Activated naive CD8-positive, alpha-beta T cell treated with anti-CD3 and anti-CD28 coated beads, Interleukin-2, amount 10 ng/mL, durations not matched to agents 7 days and 5 days (primary cell): ENCODE results near the gene ENTPD2. TPM values are rescaled to one million over a fixed set of nuclear protein-coding genes. Genes with fewer than 3 reads are reported as not detected.

Experiments used
- ATAC-seq: fragments of 150-1000 bp; cut with Tn5 transposase; one replicate; pipeline ENCODE4 v1.10.0; 2021; ENCODE audit warnings: low read depth, moderate library complexity
- POLR2A ChIA-PET: fragments of 350-600 bp; sonication (Branson Sonifier 250); formaldehyde crosslinking; loops from one replicate; lab custom pipeline; 2021; ENCODE audit warnings: antibody characterized with exemption; lab: Charles Lee
- DNase-seq: peaks from one replicate; pipeline ENCODE4 v3.0.0; 2021
- H3K27ac Mint-ChIP-seq: one replicate; pipeline ENCODE4 v1.8.0; 2022; ENCODE audit warnings: mild to moderate bottlenecking, mixed read lengths
- H3K27me3 Mint-ChIP-seq: one replicate; pipeline ENCODE4 v1.8.0; 2022; ENCODE audit warnings: mild to moderate bottlenecking, moderate library complexity, mixed read lengths
- H3K36me3 Mint-ChIP-seq: one replicate; pipeline ENCODE4 v1.8.0; 2021; ENCODE audit warnings: mild to moderate bottlenecking, mixed read lengths
- H3K4me1 Mint-ChIP-seq: one replicate; pipeline ENCODE4 v1.8.0; 2021; ENCODE audit warnings: mixed read lengths
- H3K4me3 Mint-ChIP-seq: one replicate; pipeline ENCODE4 v1.8.0; 2022; ENCODE audit warnings: mild to moderate bottlenecking, moderate library complexity, mixed read lengths
- H3K9me3 Mint-ChIP-seq: one replicate; pipeline ENCODE4 v1.8.0; 2021; ENCODE audit warnings: mixed read lengths
- total RNA-seq, 2 experiments: library from RNA; stranded (reverse); gene quantifications; one replicate each; pipeline ENCODE4 v1.2.3, GENCODE V29; 2021

Gene ENTPD2
- total RNA-seq, 2 experiments from 2014 or later: not detected

GRCh38 chr9:137015540-137015930 is 38.3 kb downstream of the ENTPD2 start:
- no peak for DNase-seq
- Mint-ChIP-seq H3K27ac (no peak overlapping the region), H3K27me3 (no peaks in the 10 kb centered on the region), H3K4me3 (no peak overlapping the region), H3K9me3 (no peaks in the 10 kb centered on the region), H3K36me3 (peaks cover 3% of the 10 kb centered on the region), H3K4me1 (no peaks in the 10 kb centered on the region)
- ATAC-seq: no peak
- POLR2A ChIA-PET: interaction anchor here (0.5 kb wide), 1 partner anchor 52 kb away, joined by 5 read pairs; no protein-coding TSS in a partner anchor

GRCh38 chr9:137014776-137015539 is 38.9 kb downstream of the ENTPD2 start:
- Mint-ChIP-seq H3K27ac (no peak overlapping the region), H3K9me3 (no peaks in the 10 kb centered on the region), H3K27me3 (no peaks in the 10 kb centered on the region), H3K4me1 (no peaks in the 10 kb centered on the region), H3K36me3 (peaks cover 3% of the 10 kb centered on the region), H3K4me3 (no peak overlapping the region)
- ATAC-seq: no peak
- POLR2A ChIA-PET: no interaction called here
- no peak for DNase-seq

- Mint-ChIP-seq H3K27me3 (no peaks in the 10 kb centered on the region), H3K27ac (no peak overlapping the region), H3K4me1 (no peaks in the 10 kb centered on the region), H3K9me3 (no peaks in the 10 kb centered on the region), H3K36me3 (peaks cover 3% of the 10 kb centered on the region), H3K4me3 (no peak overlapping the region)
- ATAC-seq: no peak
- POLR2A ChIA-PET: no interaction called here
- DNase-seq: no peak
These were observed 39.7 kb downstream of the ENTPD2 start for GRCh38 chr9:137014166-137014565.

- Mint-ChIP-seq H3K27me3 (no peaks in the 10 kb centered on the region), H3K27ac (no peak overlapping the region), H3K4me3 (no peak overlapping the region), H3K4me1 (no peaks in the 10 kb centered on the region), H3K9me3 (no peaks in the 10 kb centered on the region), H3K36me3 (peaks cover 3% of the 10 kb centered on the region)
- ATAC-seq: no peak
- POLR2A ChIA-PET: no interaction called here
- no peak for DNase-seq
These were observed 40.3 kb downstream of the ENTPD2 start for GRCh38 chr9:137013571-137013940.

- DNase-seq (no peak), ATAC-seq (no peak)
- H3K4me3 Mint-ChIP-seq: no peak overlapping the region
- no peaks in the 10 kb centered on the region for H3K9me3 Mint-ChIP-seq
- H3K36me3 Mint-ChIP-seq: peaks cover 3% of the 10 kb centered on the region
- POLR2A ChIA-PET: no interaction called here
- no peaks in the 10 kb centered on the region for H3K4me1 Mint-ChIP-seq
- no peaks in the 10 kb centered on the region for H3K27me3 Mint-ChIP-seq
- no peak overlapping the region for H3K27ac Mint-ChIP-seq
These were observed 40.9 kb downstream of the ENTPD2 start for GRCh38 chr9:137012694-137013570.

- POLR2A ChIA-PET: no interaction called here
- Mint-ChIP-seq H3K36me3 (peaks cover 3% of the 10 kb centered on the region), H3K9me3 (no peaks in the 10 kb centered on the region), H3K4me1 (no peaks in the 10 kb centered on the region), H3K27ac (no peak overlapping the region), H3K27me3 (no peaks in the 10 kb centered on the region), H3K4me3 (no peak overlapping the region)
- DNase-seq: no peak
- no peak for ATAC-seq
These were observed 41.8 kb downstream of the ENTPD2 start for GRCh38 chr9:137011907-137012675.

GRCh38 chr9:137011156-137011555 is 42.7 kb downstream of the ENTPD2 start:
- no peaks in the 10 kb centered on the region for H3K9me3 Mint-ChIP-seq
- no peak for ATAC-seq
- POLR2A ChIA-PET: no interaction called here
- DNase-seq: no peak
- H3K4me3 Mint-ChIP-seq: no peak overlapping the region
- peaks cover 4% of the 10 kb centered on the region for H3K4me1 Mint-ChIP-seq
- no peak overlapping the region for H3K27ac Mint-ChIP-seq
- H3K27me3 Mint-ChIP-seq: no peaks in the 10 kb centered on the region
- no peaks in the 10 kb centered on the region for H3K36me3 Mint-ChIP-seq

GRCh38 chr9:137009938-137010732 is 43.7 kb downstream of the ENTPD2 start:
- Mint-ChIP-seq H3K27me3 (no peaks in the 10 kb centered on the region), H3K27ac (no peak overlapping the region), H3K4me1 (peaks cover 5% of the 10 kb centered on the region), H3K9me3 (no peaks in the 10 kb centered on the region), H3K4me3 (no peak overlapping the region), H3K36me3 (no peaks in the 10 kb centered on the region)
- POLR2A ChIA-PET: interaction anchor here (0.9 kb wide), 1 partner anchor 10 kb away, joined by 3 read pairs; no protein-coding TSS in a partner anchor
- ATAC-seq: no peak
- no peak for DNase-seq

GRCh38 chr9:137009217-137009616 is 44.6 kb downstream of the ENTPD2 start:
- ATAC-seq: no peak
- H3K36me3 Mint-ChIP-seq: no peaks in the 10 kb centered on the region
- H3K27me3 Mint-ChIP-seq: peaks cover 2% of the 10 kb centered on the region
- H3K9me3 Mint-ChIP-seq: no peaks in the 10 kb centered on the region
- peaks cover 5% of the 10 kb centered on the region for H3K4me1 Mint-ChIP-seq
- H3K27ac Mint-ChIP-seq: no peak overlapping the region
- no peak for DNase-seq
- H3K4me3 Mint-ChIP-seq: no peak overlapping the region
- POLR2A ChIA-PET: interaction anchor here (0.9 kb wide), 1 partner anchor 9 kb away, joined by 3 read pairs; no protein-coding TSS in a partner anchor

- H3K4me1 Mint-ChIP-seq: peaks cover 5% of the 10 kb centered on the region
- ATAC-seq (no peak), DNase-seq (no peak)
- H3K36me3 Mint-ChIP-seq: no peaks in the 10 kb centered on the region
- peaks cover 2% of the 10 kb centered on the region for H3K27me3 Mint-ChIP-seq
- H3K4me3 Mint-ChIP-seq: no peak overlapping the region
- no peaks in the 10 kb centered on the region for H3K9me3 Mint-ChIP-seq
- H3K27ac Mint-ChIP-seq: no peak overlapping the region
- POLR2A ChIA-PET: no interaction called here
These were observed 45.5 kb downstream of the ENTPD2 start for GRCh38 chr9:137008312-137008711.

GRCh38 chr9:137007816-137008270 is 46.0 kb downstream of the ENTPD2 start:
- Mint-ChIP-seq H3K27ac (no peak overlapping the region), H3K36me3 (no peaks in the 10 kb centered on the region), H3K9me3 (no peaks in the 10 kb centered on the region), H3K4me1 (peaks cover 5% of the 10 kb centered on the region), H3K4me3 (no peak overlapping the region), H3K27me3 (peaks cover 2% of the 10 kb centered on the region)
- POLR2A ChIA-PET: no interaction called here
- DNase-seq: no peak
- no peak for ATAC-seq

- POLR2A ChIA-PET: no interaction called here
- Mint-ChIP-seq H3K27me3 (peaks cover 6% of the 10 kb centered on the region), H3K4me3 (no peak overlapping the region), H3K27ac (no peak overlapping the region), H3K4me1 (peaks cover 5% of the 10 kb centered on the region), H3K9me3 (no peaks in the 10 kb centered on the region), H3K36me3 (no peaks in the 10 kb centered on the region)
- ATAC-seq (no peak), DNase-seq (no peak)
These were observed 46.6 kb downstream of the ENTPD2 start for GRCh38 chr9:137007108-137007815.
